GM18517 (cell line): Measurements from ENCODE around the gene RENBP.

ENCODE experiments used
- ATAC-seq: cut with Tn5 transposase; IDR thresholded peaks from one replicate; pipeline ENCODE4 v1.9.1; 2021; ENCODE audit warnings: mild to moderate bottlenecking, moderate library complexity; ENCODE audit not compliant: unreplicated experiment

The RENBP gene

DNA sequence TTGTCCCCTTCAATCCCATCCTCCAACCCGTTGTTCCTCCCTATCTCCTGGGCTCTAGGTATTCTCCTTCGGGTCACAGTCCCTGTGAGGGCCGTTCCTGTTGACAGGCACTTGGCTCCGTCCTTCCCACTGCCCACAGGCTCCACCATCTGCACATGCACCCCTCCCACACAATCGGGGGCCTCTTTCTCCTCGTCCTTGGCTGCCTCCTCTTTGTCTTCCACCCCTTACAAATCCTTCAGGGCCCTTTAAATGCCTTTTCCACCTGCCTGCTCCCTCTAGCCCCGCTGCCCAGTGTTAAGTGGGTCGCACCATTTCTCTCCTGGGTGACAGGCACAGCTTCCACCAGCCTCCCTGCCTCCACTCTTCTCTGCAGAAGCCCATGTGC is 42.7 kb downstream of the RENBP start:
- no peak for ATAC-seq

DNA sequence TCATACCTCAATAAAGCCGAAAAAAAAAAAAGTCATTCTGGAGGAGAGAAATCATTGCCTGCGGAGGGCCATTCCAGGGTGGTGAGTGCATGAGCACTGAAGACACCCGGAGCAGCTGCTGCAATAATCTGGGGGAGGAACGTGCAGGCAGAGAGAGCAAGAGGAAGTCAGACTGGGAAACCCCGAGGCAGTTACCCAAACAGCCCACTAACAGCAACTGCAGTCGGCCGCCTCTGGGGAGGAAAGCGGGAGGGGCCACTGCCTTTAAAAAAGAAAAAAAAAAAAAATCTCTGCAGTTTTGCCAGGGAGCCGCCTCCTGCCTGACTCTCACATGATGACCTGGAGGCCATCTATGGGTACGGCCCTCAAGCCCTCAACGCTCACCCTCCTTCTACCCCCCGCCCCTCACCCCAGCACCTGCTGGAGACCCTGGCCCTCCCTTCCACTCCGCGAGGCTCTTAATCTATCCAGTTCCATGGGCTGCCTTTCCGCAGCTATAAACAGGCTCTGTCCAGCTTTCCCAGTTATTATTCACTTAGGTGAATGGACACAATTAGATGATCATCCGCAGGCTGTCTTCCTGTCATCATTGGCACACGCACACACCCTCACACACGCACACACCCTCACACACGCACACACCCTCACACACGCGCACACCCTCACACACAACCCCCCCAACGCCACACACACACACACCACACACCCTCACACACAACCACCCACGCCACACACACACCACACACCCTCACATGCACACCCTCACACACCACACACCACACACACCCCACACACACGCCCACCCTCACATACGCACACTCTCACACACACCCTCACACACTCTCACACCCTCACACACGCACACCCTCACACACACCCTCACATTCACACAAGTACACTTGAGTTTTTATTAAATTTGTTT is 43.4 kb downstream of the RENBP start:
- ATAC-seq = peak; percentile 88

DNA sequence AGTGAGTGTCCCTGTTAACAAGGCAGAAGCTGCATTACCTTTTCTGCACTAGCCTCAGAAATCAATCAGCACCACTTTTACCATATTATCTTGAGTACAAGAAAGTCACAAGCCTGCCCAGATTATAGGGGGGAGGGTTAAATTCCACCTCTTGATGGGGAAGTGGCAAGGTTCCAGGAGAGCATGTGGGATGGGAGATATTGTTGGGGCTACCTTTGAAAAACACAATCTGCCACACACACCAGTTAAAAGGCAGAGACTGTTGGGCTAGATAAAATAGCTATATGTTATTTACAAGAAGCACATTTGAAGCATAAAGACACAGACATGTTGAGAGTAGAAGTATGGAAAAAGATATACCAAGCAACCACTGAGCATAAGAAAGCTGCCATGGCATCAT is 46.5 kb downstream of the RENBP start:
- no peak for ATAC-seq

DNA sequence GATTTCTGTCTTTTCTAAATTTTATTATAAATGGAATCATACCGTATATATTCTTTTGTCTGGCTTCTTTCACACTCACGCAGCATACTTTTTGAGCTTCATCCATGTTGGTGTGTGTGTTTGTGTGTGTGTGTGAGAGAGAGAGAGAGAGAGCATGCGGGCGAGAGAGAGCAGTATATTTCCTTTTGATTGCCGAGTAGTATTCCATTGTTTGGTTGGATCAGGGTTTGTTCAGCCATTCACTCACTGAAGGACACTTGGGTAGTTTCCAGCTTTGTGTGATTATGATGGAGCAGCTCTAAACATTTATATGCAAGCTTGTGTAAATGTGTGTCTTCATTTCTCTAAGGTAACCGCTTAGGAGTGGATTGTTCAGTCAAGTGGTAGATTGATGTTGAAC is 55.3 kb downstream of the RENBP start:
- ATAC-seq = no peak

DNA sequence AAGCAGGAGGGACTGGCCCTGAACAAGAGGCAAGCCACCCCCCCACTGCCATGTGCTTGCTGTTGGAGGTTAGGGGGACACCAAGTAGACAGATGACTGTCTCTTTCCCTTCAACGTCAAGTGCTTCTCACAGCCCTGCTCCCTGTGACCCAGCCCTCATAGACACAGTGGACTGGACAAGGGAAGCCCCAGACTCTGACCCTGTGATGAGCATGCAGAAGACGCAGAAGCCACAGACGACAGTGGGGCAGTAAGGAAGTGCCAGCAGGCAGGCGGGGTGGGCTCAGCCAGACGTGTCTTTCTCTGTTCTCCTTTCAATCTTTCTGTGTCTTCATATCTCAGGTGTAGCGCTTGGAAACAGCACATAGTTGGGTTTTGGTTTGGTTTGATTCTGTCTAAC is 56.1 kb downstream of the RENBP start:
- no peak for ATAC-seq

DNA sequence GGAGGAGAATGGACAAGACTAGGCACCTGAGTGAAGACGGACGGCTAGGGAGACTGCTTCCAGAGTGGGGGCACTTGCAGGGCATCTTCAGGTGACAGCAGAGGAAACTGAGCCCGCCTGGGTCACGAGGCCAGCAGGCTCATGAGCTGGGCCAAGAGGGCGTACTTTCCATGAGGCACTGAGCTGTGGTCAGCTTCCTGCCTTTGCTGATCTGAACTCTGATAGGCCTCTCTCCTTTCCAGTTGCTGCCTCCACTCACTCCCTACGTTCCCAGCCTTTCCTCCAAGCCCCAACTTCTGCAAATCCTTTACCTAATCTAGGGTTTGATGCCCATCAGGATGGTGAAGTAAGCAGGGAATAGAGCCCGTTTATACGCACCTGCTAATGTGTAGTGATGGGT is 57.1 kb downstream of the RENBP start:
- no peak for ATAC-seq

DNA sequence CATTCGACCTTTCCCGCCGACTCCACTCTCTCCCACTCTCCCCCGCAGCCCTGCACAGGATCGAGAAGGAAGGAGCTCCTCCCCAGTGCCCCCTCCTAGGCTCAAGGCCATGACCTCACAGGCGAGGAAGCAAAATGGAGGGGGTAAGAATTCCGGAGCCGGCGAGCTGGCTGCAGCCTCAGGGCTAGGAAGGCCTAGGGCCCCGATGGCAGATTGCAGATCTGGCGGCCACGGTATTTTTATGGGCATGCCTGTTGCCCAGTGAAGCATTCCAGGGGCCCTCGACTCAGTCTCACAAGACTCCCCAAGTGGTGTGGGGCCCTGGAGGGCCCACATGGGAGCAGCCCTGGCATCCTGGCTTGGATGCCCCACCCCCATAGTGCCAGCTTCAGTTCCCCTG is 57.5 kb downstream of the RENBP start:
- ATAC-seq = no peak

DNA sequence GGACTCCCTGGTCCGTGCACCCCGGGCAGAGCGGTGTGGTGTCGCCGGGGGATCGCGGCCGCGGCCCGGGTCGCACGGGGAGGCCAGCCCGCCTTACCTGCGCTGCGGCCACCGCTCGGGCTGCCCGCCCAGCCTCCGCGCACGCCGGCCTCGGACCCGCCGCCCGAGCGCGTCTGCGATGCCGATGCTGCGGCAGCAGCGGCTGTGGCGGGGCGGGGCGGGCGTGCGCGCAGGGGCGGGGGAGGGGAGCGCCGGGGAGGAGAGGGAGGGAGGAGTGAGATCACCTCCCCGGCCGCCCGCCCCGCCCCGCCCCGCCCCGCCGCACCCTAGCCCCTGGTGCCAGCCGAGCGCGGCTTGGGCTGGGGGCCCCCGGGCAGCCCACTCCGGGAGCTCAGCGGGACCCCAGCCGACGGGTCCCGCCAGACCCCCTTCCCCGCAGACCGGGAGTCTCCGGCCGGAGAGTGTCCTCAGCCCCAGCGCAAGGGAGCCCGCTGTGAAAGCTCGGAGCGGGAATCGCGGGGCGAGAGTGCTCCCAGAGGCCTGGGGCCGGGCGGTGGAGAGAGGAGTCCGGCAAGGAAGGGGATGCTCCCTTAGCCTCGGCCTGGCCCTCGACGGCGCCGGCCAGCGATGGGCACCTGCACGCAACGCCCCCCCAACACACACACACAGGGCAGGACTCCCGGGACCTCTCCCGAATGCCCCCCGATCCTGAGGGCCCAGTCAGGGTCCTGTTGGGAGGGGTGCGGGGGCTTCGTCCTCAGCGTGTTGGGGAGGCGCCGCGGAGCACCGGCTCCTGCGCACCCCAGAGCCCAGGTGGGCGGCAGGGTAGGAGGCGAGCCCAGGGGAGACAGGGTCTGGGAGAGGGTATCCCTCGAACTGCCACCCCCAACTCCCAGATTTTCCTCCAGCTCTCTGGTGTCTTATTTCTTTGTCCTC is 58.2 kb downstream of the RENBP start, which contains the start of gene L1CAM:
Gene L1CAM (minus strand): TSS at position 206 of the 936 bp plus-strand sequence. CDS start 10,337 bp downstream, outside the sequence.
- ATAC-seq = no peak
